ENCODE results near the gene CDH4.

The CDH4 gene

DNA sequence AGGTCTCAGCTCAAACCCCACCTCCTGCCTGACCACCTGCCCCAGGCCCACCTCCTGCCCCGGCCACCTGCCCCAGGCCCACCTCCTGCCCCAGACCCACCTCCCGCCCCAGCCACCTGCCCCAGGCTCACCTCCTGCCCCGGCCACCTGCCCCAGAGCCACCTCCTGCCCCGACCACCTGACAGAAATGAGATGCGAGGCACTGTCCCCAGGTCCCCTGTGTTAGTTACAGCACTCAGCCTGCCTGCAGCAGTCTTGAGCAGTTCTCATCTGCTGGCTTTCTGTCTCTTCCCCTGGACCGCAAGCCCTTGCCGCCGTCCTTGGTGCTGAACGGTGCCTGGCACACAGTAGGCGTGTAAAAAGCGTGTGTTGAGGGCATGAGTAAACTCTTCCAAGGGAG lies 79.5 kb downstream of the CDH4 start:
- no peak overlapping the region for H3K4me3 ChIP-seq (ENCODE audit: low read depth in 1 of 2, low read length in 2 of 2)
- no peaks in the 10 kb centered on the region for H3K4me1 ChIP-seq (ENCODE audit: insufficient read depth, low read length)
- H3K9me3 ChIP-seq (ENCODE audit: insufficient read depth, low read length, severe bottlenecking), result no peaks in the 10 kb centered on the region
- no peak for DNase-seq
- no peak overlapping the region for H3K27ac ChIP-seq (ENCODE audit: low read length)
- H3K79me2 ChIP-seq (ENCODE audit: insufficient read depth, low read length), result no peaks in the 10 kb centered on the region
- no peaks in the 10 kb centered on the region for H3K36me3 ChIP-seq (ENCODE audit: insufficient read depth, low read length)
- H3K4me2 ChIP-seq (ENCODE audit: insufficient read depth, low read length), result no peak overlapping the region
- H3K9ac ChIP-seq (ENCODE audit: low read depth, low read length), result no peak overlapping the region
- TF ChIP-seq, protein P1, sequence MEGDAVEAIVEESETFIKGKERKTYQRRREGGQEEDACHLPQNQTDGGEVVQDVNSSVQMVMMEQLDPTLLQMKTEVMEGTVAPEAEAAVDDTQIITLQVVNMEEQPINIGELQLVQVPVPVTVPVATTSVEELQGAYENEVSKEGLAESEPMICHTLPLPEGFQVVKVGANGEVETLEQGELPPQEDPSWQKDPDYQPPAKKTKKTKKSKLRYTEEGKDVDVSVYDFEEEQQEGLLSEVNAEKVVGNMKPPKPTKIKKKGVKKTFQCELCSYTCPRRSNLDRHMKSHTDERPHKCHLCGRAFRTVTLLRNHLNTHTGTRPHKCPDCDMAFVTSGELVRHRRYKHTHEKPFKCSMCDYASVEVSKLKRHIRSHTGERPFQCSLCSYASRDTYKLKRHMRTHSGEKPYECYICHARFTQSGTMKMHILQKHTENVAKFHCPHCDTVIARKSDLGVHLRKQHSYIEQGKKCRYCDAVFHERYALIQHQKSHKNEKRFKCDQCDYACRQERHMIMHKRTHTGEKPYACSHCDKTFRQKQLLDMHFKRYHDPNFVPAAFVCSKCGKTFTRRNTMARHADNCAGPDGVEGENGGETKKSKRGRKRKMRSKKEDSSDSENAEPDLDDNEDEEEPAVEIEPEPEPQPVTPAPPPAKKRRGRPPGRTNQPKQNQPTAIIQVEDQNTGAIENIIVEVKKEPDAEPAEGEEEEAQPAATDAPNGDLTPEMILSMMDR (IDR thresholded peaks at IDR 0.05; ENCODE audit: borderline replicate concordance, extremely low read depth, low read length, poor library complexity, severe bottlenecking), result no peak
- TF ChIP-seq EZH2 (IDR thresholded peaks at IDR 0.05; ENCODE audit: borderline replicate concordance, low read depth, low read length, severe bottlenecking), result no peak
- H2AFZ ChIP-seq (ENCODE audit: low read depth, low read length), result no peak overlapping the region
- peaks cover 3% of the 10 kb centered on the region; the same call in 1 of the 2 replicates for H4K20me1 ChIP-seq (ENCODE audit: insufficient read depth, low read length)
- ATAC-seq (ENCODE audit: insufficient read depth, low read depth), result no peak
- no peaks in the 10 kb centered on the region for H3K27me3 ChIP-seq (ENCODE audit: insufficient read depth, low read length, poor library complexity)

DNA sequence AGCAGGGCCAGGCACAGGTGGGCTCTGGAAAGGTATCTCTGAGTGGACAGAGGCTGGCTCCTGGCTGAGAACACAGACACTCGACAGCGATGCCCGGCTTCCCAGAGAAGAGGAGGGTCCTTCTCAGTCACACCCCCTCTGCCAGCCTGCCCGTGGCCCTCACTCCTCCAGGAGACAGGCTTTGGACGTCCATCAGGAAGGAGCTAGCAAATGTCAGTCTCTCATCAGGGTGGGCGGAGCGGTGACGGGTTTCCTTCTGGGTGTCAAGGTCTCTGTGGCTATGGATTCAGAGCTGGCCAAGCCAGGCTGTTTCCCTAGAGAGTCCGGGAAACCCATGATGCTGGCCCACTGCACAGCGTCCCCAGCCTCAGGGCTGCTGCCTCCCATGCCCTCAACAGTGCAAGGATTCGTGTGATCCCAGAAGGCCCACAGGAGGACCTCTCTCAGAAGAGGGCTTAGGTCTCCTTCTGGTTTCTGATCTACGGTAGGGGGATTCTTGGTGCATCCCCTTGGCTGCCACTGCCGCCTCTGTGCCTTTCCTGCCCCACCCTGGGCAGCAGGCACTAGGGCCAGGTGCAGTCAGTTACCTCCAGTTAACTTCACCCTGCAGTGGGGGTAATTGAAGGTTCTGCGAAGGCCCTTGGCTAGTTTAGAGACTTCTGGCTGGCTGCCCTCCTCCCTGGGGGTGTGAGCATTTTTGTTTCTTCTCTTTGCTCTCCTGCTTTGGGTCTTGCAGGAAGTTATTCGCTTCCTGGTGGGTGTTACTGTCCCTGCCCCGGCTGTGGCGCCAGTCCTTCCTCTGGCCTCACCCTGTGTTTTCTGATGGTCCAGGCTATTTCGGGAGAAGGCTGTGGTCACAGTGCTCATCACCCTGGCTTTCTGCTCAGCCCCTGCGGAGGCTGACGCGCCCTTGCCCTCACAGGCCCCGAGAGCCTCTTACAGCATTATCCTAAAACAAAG lies 80.2 kb downstream of the CDH4 start:
- Histone ChIP-seq H3K4me2 (ENCODE audit: insufficient read depth, low read length) (no peak overlapping the region), H3K4me1 (ENCODE audit: insufficient read depth, low read length) (no peaks in the 10 kb centered on the region), H2AFZ (ENCODE audit: low read depth, low read length) (no peak overlapping the region), H3K9ac (ENCODE audit: low read depth, low read length) (no peak overlapping the region), H3K27me3 (ENCODE audit: insufficient read depth, low read length, poor library complexity) (no peaks in the 10 kb centered on the region), H3K4me3 (ENCODE audit: low read depth in 1 of 2, low read length in 2 of 2) (no peak overlapping the region), H3K79me2 (ENCODE audit: insufficient read depth, low read length) (no peaks in the 10 kb centered on the region), H3K27ac (ENCODE audit: low read length) (no peak overlapping the region), H3K9me3 (ENCODE audit: insufficient read depth, low read length, severe bottlenecking) (no peaks in the 10 kb centered on the region), H3K36me3 (ENCODE audit: insufficient read depth, low read length) (no peaks in the 10 kb centered on the region), H4K20me1 (ENCODE audit: insufficient read depth, low read length) (peaks cover 3% of the 10 kb centered on the region; the same call in 1 of the 2 replicates)
- TF ChIP-seq, protein P1 (IDR thresholded peaks at IDR 0.05; ENCODE audit: borderline replicate concordance, extremely low read depth, low read length, poor library complexity, severe bottlenecking), result no peak
- no peak for TF ChIP-seq EZH2 (IDR thresholded peaks at IDR 0.05; ENCODE audit: borderline replicate concordance, low read depth, low read length, severe bottlenecking)
- DNase-seq (no peak), ATAC-seq (ENCODE audit: insufficient read depth, low read depth) (no peak)

DNA sequence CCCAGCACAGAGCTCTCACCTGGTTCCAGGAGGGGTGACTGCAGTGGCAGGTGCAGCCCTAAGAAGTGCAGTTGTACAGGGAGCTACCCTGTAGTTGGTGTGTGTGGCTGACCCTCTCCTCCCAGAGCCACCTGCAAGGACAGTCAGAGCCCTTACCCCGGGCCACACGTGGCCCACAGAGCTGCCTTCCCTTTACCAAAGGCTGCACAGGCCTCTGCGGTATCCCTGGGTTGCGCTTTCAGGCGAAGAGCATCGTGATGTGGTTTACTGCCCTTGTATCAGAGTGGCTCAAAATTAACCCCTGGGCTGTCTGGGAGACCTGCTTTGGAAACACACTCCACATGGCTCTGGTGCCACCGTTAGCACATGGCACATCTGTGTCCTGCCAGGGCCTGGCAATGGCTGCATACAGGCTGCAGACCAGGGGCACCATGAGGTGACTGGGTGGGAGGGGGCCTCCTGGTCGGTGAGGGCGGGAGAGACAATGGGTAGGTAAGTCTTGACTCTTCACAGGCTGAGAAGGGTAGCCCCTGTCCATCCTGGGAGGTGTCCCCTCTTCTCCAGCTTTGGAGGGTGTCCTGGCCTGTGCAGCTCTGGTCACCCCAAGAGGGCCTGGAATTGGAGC lies 81.5 kb downstream of the CDH4 start:
- Histone ChIP-seq H3K4me2 (ENCODE audit: insufficient read depth, low read length) (no peak overlapping the region), H3K36me3 (ENCODE audit: insufficient read depth, low read length) (no peaks in the 10 kb centered on the region), H4K20me1 (ENCODE audit: insufficient read depth, low read length) (peaks cover 3% of the 10 kb centered on the region; the same call in 1 of the 2 replicates), H3K4me1 (ENCODE audit: insufficient read depth, low read length) (no peaks in the 10 kb centered on the region), H3K27ac (ENCODE audit: low read length) (no peak overlapping the region), H3K9ac (ENCODE audit: low read depth, low read length) (no peak overlapping the region), H2AFZ (ENCODE audit: low read depth, low read length) (no peak overlapping the region), H3K79me2 (ENCODE audit: insufficient read depth, low read length) (no peaks in the 10 kb centered on the region), H3K9me3 (ENCODE audit: insufficient read depth, low read length, severe bottlenecking) (no peaks in the 10 kb centered on the region), H3K4me3 (ENCODE audit: low read depth in 1 of 2, low read length in 2 of 2) (no peak overlapping the region), H3K27me3 (ENCODE audit: insufficient read depth, low read length, poor library complexity) (no peaks in the 10 kb centered on the region)
- ATAC-seq (ENCODE audit: insufficient read depth, low read depth), result no peak
- no peak for DNase-seq
- TF ChIP-seq, protein P1 (IDR thresholded peaks at IDR 0.05; ENCODE audit: borderline replicate concordance, extremely low read depth, low read length, poor library complexity, severe bottlenecking), result no peak
- TF ChIP-seq EZH2 (IDR thresholded peaks at IDR 0.05; ENCODE audit: borderline replicate concordance, low read depth, low read length, severe bottlenecking), result no peak
